Vagina (tissue), 2 donors: Measurements from ENCODE around the gene ZNF541.

Experiments used
- POLR2A ChIP-seq, 2 donors: fragments of 450-650 bp; IDR thresholded peaks; one replicate each; pipeline ENCODE4 v1.6.1; 2017; ENCODE audit warnings: antibody characterized with exemption in 2 of 2, mild to moderate bottlenecking in 2 of 2, moderate library complexity in 2 of 2
- POLR2AphosphoS5 ChIP-seq, 2 donors: sonication (generic); formaldehyde crosslinking; IDR thresholded peaks; one replicate each; pipeline ENCODE4 v1.9.0; 2017; ENCODE audit warnings: antibody characterized with exemption in 2 of 2, mild to moderate bottlenecking in 2 of 2, low read depth in 1 of 2; ENCODE audit not compliant: insufficient read depth in 1 of 2
- TF ChIP-seq, protein P1 (sequence below), 3 experiments: fragments of 450-650 bp in 2 of 3; fragments of 200-600 bp in 1 of 3; sonication (generic) in 1 of 3; IDR thresholded peaks; one replicate each; pipeline ENCODE4 v1.5.1; 2017 to 2019; ENCODE audit warnings: antibody characterized with exemption in 3 of 3, mild to moderate bottlenecking in 2 of 3, moderate library complexity in 2 of 3

DNA sequence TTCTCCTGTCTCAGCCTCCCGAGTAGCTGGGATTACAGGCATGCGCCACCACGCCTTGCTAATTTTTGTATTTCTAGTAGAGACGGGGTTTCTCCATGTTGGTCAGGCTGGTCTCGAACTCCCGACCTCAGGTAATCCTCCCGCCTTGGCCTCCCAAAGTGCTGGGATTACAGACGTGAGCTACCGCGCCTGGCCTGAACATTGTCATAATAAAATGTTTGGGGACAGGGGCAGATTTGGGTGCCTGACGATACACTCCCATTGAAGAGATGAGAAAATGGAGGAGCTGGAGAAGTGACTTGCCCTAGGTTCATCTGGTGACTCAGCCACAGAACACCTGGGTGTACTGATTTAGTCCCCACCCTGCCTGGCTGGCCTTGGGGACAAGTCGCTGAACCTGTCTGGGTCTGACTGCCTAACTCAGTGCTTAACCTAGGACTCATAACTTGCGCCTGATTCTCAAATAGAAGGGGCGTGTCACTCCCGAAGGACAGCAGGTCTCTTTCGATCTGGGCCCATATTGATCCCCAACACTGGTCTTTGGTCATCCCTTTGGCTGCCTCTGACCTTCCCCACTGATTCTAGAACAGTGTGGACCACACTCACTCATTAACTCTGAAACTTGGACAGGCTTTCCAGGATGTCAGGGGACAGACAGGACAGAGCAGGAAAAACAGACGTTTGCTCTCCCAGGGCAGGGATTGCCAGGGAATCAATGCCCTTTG, 28.4 kb upstream of the ZNF541 start:
- TF ChIP-seq, protein P1, sequence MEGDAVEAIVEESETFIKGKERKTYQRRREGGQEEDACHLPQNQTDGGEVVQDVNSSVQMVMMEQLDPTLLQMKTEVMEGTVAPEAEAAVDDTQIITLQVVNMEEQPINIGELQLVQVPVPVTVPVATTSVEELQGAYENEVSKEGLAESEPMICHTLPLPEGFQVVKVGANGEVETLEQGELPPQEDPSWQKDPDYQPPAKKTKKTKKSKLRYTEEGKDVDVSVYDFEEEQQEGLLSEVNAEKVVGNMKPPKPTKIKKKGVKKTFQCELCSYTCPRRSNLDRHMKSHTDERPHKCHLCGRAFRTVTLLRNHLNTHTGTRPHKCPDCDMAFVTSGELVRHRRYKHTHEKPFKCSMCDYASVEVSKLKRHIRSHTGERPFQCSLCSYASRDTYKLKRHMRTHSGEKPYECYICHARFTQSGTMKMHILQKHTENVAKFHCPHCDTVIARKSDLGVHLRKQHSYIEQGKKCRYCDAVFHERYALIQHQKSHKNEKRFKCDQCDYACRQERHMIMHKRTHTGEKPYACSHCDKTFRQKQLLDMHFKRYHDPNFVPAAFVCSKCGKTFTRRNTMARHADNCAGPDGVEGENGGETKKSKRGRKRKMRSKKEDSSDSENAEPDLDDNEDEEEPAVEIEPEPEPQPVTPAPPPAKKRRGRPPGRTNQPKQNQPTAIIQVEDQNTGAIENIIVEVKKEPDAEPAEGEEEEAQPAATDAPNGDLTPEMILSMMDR (IDR thresholded peaks at IDR 0.05), result no peak
- TF ChIP-seq POLR2AphosphoS5 (IDR thresholded peaks at IDR 0.05; ENCODE audit: insufficient read depth in 1 of 2, low read depth in 1 of 2) (peak in 1 of 2 donors; percentile 31), POLR2A (IDR thresholded peaks at IDR 0.05) (no peak)
